Activated CD8-positive, alpha-beta T cell treated with anti-CD3 and anti-CD28 coated beads, Interleukin-2, amount 10 ng/mL, durations not matched to agents 7 days and 5 days (primary cell): Measurements from ENCODE around the gene PTPRZ1. TPM values are rescaled to one million over a fixed set of nuclear protein-coding genes. Genes with fewer than 3 reads are reported as not detected.
A peak's percentile ranks its signal among the peaks of the same experiment; 100 is the strongest.

ENCODE experiments used
- ATAC-seq: fragments of 150-1000 bp; cut with Tn5 transposase; one replicate; pipeline ENCODE4 v1.10.0; 2021; ENCODE audit warnings: moderate library complexity
- CTCF ChIA-PET: fragments of 350-600 bp; sonication (Branson Sonifier 250); formaldehyde crosslinking; loops from one replicate; lab custom pipeline; 2021; ENCODE audit warnings: antibody characterized with exemption; lab: Charles Lee
- POLR2A ChIA-PET: fragments of 350-600 bp; sonication (Branson Sonifier 250); formaldehyde crosslinking; loops from one replicate; lab custom pipeline; 2021; ENCODE audit warnings: antibody characterized with exemption; lab: Charles Lee
- DNase-seq: peaks from one replicate; pipeline ENCODE4 v3.0.0-alpha.2; 2020
- H3K27ac Mint-ChIP-seq: one replicate; pipeline ENCODE4 v1.8.0; 2021; ENCODE audit warnings: mild to moderate bottlenecking, mixed read lengths
- H3K27me3 Mint-ChIP-seq: one replicate; pipeline ENCODE4 v1.8.0; 2021; ENCODE audit warnings: low read depth, mixed read lengths
- H3K36me3 Mint-ChIP-seq: one replicate; pipeline ENCODE4 v1.8.0; 2021; ENCODE audit warnings: low read depth, mixed read lengths
- H3K4me1 Mint-ChIP-seq: one replicate; pipeline ENCODE4 v1.8.0; 2021; ENCODE audit warnings: low read depth, mixed read lengths
- H3K4me3 Mint-ChIP-seq: one replicate; pipeline ENCODE4 v1.8.0; 2021; ENCODE audit warnings: mild to moderate bottlenecking, mixed read lengths
- H3K9me3 Mint-ChIP-seq: one replicate; pipeline ENCODE4 v1.8.0; 2022; ENCODE audit warnings: mixed read lengths; ENCODE audit not compliant: insufficient read depth
- total RNA-seq, 2 experiments: library from RNA; stranded (reverse); gene quantifications; one replicate each; pipeline ENCODE4 v1.2.3, GENCODE V29; 2021

PTPRZ1 gene
- total RNA-seq, 2 experiments from 2014 or later: not detected

GRCh38 chr7:121961089-121961867 is 88.3 kb downstream of the PTPRZ1 start:
- H3K36me3 Mint-ChIP-seq: no peaks in the 10 kb centered on the region

GRCh38 chr7:121966276-121966934 is 93.4 kb downstream of the PTPRZ1 start:
- Mint-ChIP-seq H3K27me3 (no peaks in the 10 kb centered on the region), H3K27ac (no peak overlapping the region), H3K4me3 (no peak overlapping the region), H3K36me3 (no peaks in the 10 kb centered on the region), H3K4me1 (no peaks in the 10 kb centered on the region), H3K9me3 (no peaks in the 10 kb centered on the region)
- DNase-seq: no peak
- no peak for ATAC-seq
- ChIA-PET POLR2A (no interaction called here), CTCF (no interaction called here)

More at GRCh38 chr7:121961089-121961867, 88.3 kb downstream of the PTPRZ1 start:
- Mint-ChIP-seq H3K27ac (no peak overlapping the region), H3K9me3 (no peaks in the 10 kb centered on the region), H3K4me3 (no peak overlapping the region), H3K27me3 (no peaks in the 10 kb centered on the region), H3K4me1 (no peaks in the 10 kb centered on the region)
- DNase-seq (no peak), ATAC-seq (no peak)
- ChIA-PET CTCF (no interaction called here), POLR2A (no interaction called here)

GRCh38 chr7:121966935-121967332 is 94.0 kb downstream of the PTPRZ1 start:
- DNase-seq: no peak
- no peak overlapping the region for H3K4me3 Mint-ChIP-seq
- H3K27ac Mint-ChIP-seq: no peak overlapping the region
- H3K36me3 Mint-ChIP-seq: no peaks in the 10 kb centered on the region
- H3K4me1 Mint-ChIP-seq: no peaks in the 10 kb centered on the region
- H3K27me3 Mint-ChIP-seq: no peaks in the 10 kb centered on the region
- H3K9me3 Mint-ChIP-seq: no peaks in the 10 kb centered on the region
- ChIA-PET CTCF (no interaction called here), POLR2A (no interaction called here)
- no peak for ATAC-seq

GRCh38 chr7:121985476-121986030 is 112.6 kb downstream of the PTPRZ1 start:
- H3K4me3 Mint-ChIP-seq: no peak overlapping the region
- DNase-seq: no peak
- ChIA-PET CTCF (interaction anchor here (1.9 kb wide), 1 partner anchor 9 kb away, joined by 8 read pairs; no protein-coding TSS in a partner anchor), POLR2A (no interaction called here)
- H3K27ac Mint-ChIP-seq: no peak overlapping the region
- no peaks in the 10 kb centered on the region for H3K9me3 Mint-ChIP-seq
- ATAC-seq: no peak
- H3K27me3 Mint-ChIP-seq: no peaks in the 10 kb centered on the region
- H3K36me3 Mint-ChIP-seq: no peaks in the 10 kb centered on the region
- H3K4me1 Mint-ChIP-seq: no peaks in the 10 kb centered on the region

- Mint-ChIP-seq H3K36me3 (no peaks in the 10 kb centered on the region), H3K9me3 (no peaks in the 10 kb centered on the region), H3K27me3 (no peaks in the 10 kb centered on the region), H3K4me1 (no peaks in the 10 kb centered on the region), H3K27ac (no peak overlapping the region), H3K4me3 (no peak overlapping the region)
- DNase-seq: no peak
- ATAC-seq: no peak
- POLR2A ChIA-PET: no interaction called here
- CTCF ChIA-PET: interaction anchor here (0.7 to 0.8 kb wide), 2 partner anchors 20 to 58 kb away, joined by 3 to 4 read pairs; no protein-coding TSS in a partner anchor
These were observed 119.1 kb downstream of the PTPRZ1 start for GRCh38 chr7:121992068-121992467.

DNA sequence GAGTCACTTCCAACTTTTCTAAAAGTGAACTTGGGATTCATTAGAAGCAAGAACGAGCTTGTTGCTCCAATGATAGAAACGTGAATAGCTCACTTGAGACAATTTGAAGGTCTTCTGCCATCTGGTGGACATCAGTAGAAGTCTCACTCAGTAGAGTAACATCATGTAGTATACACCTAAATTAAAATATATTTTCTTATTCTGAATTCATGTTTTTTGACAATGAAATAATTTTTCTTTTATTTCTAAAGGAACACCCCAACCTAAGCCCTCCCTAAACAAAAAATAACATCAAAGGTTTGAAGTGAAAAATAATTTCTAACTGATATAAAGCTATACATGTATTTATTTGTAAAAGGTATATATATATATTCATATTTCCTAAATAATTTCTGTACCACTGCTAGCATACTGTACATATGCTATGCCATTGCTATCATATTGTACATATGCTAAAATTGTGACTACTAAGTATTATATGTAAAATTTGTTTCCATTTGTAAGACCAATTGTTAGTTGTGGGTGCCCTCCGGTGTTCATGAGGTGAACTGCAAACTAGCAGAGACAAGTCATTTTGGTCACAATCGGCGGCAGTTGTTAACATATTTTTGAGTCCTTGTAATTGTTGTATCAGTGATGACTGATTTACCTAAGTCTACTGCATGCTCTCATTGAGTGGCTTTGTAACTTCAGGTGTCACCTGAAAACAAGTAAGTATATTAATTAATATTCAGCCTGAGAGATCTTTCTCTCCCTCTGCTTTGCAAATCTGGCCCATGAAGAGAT is 121.9 kb downstream of the PTPRZ1 start:
- H3K36me3 Mint-ChIP-seq: no peaks in the 10 kb centered on the region
- no peaks in the 10 kb centered on the region for H3K4me1 Mint-ChIP-seq
- no peak overlapping the region for H3K27ac Mint-ChIP-seq
- no peak overlapping the region for H3K4me3 Mint-ChIP-seq
- peak; percentile 61 for DNase-seq
- ChIA-PET POLR2A (no interaction called here), CTCF (interaction anchor here (0.6 to 2.2 kb wide), 16 partner anchors 9 to 887 kb away, joined by 3 to 15 read pairs (median 5); no protein-coding TSS in a partner anchor)
- H3K27me3 Mint-ChIP-seq: no peaks in the 10 kb centered on the region
- peak; percentile 67 for ATAC-seq
- no peaks in the 10 kb centered on the region for H3K9me3 Mint-ChIP-seq

DNA sequence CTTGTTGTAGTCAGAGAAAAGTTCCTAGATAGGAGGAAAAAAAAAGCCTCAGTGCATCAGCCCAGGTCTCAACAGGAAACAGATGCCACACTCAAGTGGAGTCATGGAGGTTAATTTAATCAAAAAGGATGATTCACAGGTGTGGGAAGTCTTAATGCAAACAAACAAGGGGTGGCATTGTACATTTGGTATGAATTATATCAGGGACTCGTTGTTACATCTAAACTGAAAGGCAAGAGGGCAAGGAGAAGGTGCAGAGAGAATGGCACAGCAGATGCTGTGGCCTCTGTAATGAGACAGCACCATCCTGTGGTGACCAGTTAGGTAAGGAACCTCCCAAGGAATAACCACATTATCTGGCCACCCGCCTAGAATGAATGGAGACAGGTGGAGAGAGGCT is 133.7 kb downstream of the PTPRZ1 start:
- Mint-ChIP-seq H3K4me1 (no peaks in the 10 kb centered on the region), H3K36me3 (no peaks in the 10 kb centered on the region), H3K27ac (no peak overlapping the region), H3K4me3 (no peak overlapping the region), H3K27me3 (no peaks in the 10 kb centered on the region), H3K9me3 (no peaks in the 10 kb centered on the region)
- no peak for DNase-seq
- CTCF ChIA-PET: no interaction called here
- no peak for ATAC-seq
- POLR2A ChIA-PET: no interaction called here

- no peaks in the 10 kb centered on the region for H3K9me3 Mint-ChIP-seq
- ATAC-seq: no peak
- POLR2A ChIA-PET: no interaction called here
- H3K27me3 Mint-ChIP-seq: no peaks in the 10 kb centered on the region
- no peak for DNase-seq
- H3K4me1 Mint-ChIP-seq: no peaks in the 10 kb centered on the region
- CTCF ChIA-PET: interaction anchor here (2.1 kb wide), 1 partner anchor 16 kb away, joined by 11 read pairs; no protein-coding TSS in a partner anchor
- H3K27ac Mint-ChIP-seq: no peak overlapping the region
- H3K4me3 Mint-ChIP-seq: no peak overlapping the region
- no peaks in the 10 kb centered on the region for H3K36me3 Mint-ChIP-seq
These were observed 137.2 kb downstream of the PTPRZ1 start for GRCh38 chr7:122010116-122010515.

DNA sequence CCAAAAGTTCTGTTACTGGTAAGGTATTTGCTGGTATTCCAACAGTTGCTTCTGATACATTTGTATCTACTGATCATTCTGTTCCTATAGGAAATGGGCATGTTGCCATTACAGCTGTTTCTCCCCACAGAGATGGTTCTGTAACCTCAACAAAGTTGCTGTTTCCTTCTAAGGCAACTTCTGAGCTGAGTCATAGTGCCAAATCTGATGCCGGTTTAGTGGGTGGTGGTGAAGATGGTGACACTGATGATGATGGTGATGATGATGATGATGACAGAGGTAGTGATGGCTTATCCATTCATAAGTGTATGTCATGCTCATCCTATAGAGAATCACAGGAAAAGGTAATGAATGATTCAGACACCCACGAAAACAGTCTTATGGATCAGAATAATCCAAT is 140.1 kb downstream of the PTPRZ1 start:
- Mint-ChIP-seq H3K4me3 (no peak overlapping the region), H3K9me3 (no peaks in the 10 kb centered on the region), H3K27ac (no peak overlapping the region), H3K27me3 (no peaks in the 10 kb centered on the region), H3K4me1 (no peaks in the 10 kb centered on the region), H3K36me3 (no peaks in the 10 kb centered on the region)
- no peak for DNase-seq
- no peak for ATAC-seq
- CTCF ChIA-PET: no interaction called here
- POLR2A ChIA-PET: no interaction called here

- no peaks in the 10 kb centered on the region for H3K36me3 Mint-ChIP-seq
- no peak for DNase-seq
- H3K9me3 Mint-ChIP-seq: no peaks in the 10 kb centered on the region
- no peaks in the 10 kb centered on the region for H3K4me1 Mint-ChIP-seq
- ChIA-PET CTCF (no interaction called here), POLR2A (no interaction called here)
- no peak overlapping the region for H3K27ac Mint-ChIP-seq
- no peaks in the 10 kb centered on the region for H3K27me3 Mint-ChIP-seq
- H3K4me3 Mint-ChIP-seq: no peak overlapping the region
- no peak for ATAC-seq
These were observed 140.7 kb downstream of the PTPRZ1 start for GRCh38 chr7:122013630-122014029.

DNA sequence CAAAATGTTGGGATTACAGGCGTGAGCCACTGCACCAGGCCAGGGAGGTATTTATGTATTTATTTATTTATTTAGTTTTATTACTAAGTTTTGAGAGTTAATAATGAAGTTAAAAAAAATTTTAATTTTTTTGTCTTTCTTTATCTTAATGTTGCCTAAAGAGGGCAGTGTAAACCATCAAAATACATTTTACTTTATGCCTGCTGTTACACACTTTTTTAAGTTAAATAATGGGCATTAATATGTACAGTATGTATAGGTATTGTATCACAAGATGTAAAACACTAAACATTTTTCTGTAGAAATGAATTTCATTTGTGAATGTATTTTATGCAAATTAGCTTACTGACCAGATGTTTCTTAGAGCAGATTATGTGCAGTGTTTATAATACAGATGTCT is 141.7 kb downstream of the PTPRZ1 start:
- H3K9me3 Mint-ChIP-seq: no peaks in the 10 kb centered on the region
- POLR2A ChIA-PET: no interaction called here
- no peak for ATAC-seq
- H3K27me3 Mint-ChIP-seq: no peaks in the 10 kb centered on the region
- CTCF ChIA-PET: no interaction called here
- no peaks in the 10 kb centered on the region for H3K36me3 Mint-ChIP-seq
- DNase-seq: no peak
- no peak overlapping the region for H3K27ac Mint-ChIP-seq
- no peaks in the 10 kb centered on the region for H3K4me1 Mint-ChIP-seq
- no peak overlapping the region for H3K4me3 Mint-ChIP-seq
